K562 (cell line): ENCODE results near the gene UBALD2. TPM values are rescaled to one million over a fixed set of nuclear protein-coding genes. Genes with fewer than 3 reads are reported as not detected.
A peak's percentile ranks its signal among the peaks of the same experiment; 100 is the strongest.

Experiments
- LEF1 ChIP-seq: fragments of 450-650 bp; IDR thresholded peaks from 2 replicates; pipeline ENCODE4 v1.6.1; 2016; ENCODE audit warnings: mild to moderate bottlenecking
- NRF1 ChIP-seq, 2 experiments: fragments of 450-650 bp; IDR thresholded peaks in 1 of 2; conservative IDR thresholded peaks in 1 of 2; 2 replicates each; pipeline ENCODE4 v1.6.1; 2014; ENCODE audit warnings: mild to moderate bottlenecking in 2 of 2
- SPI1 ChIP-seq: IDR thresholded peaks from 2 replicates; pipeline ENCODE4 v1.6.1; 2011; ENCODE audit warnings: low read depth, low read length, control low read depth, borderline replicate concordance
- polyA plus RNA-seq, 8 experiments: library from polyadenylated mRNA; depleted of rRNA in 4 of 8; stranded (reverse) in 5 of 8; unstranded in 3 of 8; fragments of >200 nt; fragmentation: Nextera tagmentation in 2 of 8; fragmentation: Illumina TruSeq in 1 of 8; extraction: Ambion mirVana in 2 of 8; extraction: Trizol in 1 of 8; gene quantifications; 2 replicates each; pipeline versions ENCODE4 v1.2.1 to v1.2.3, GENCODE V29; 2011 to 2014; ENCODE audit warnings: inconsistent platforms in 1 of 8, missing spikeins in 1 of 8
- total RNA-seq, 7 experiments: library from RNA; depleted of rRNA in 6 of 7; stranded (reverse); fragments of >200 nt in 6 of 7; fragmentation: Illumina TruSeq in 2 of 7; extraction: Trizol in 2 of 7; gene quantifications; 2 replicates each; pipeline versions ENCODE4 v1.2.1 to v1.2.3, GENCODE V29; 2011 to 2021; ENCODE audit warnings: low replicate concordance in 1 of 7
- TF ChIP-seq, protein P1 (sequence below): fragments of 200-600 bp; sonication (generic); IDR thresholded peaks from one replicate; pipeline ENCODE4 v1.6.1; 2012; ENCODE audit warnings: mild to moderate bottlenecking, low read depth, low read length, inconsistent platforms
- TF ChIP-seq, protein P2 (sequence below): sonication (generic); formaldehyde crosslinking; IDR thresholded peaks from 2 replicates; pipeline ENCODE4 v1.8.0; 2022; ENCODE audit warnings: mild to moderate bottlenecking, missing genetic modification reagents
- TF ChIP-seq, protein P3 (sequence below): fragments of 200-400 bp; formaldehyde crosslinking; IDR thresholded peaks from 2 replicates; pipeline ENCODE4 v1.6.1; 2017; ENCODE audit warnings: mild to moderate bottlenecking, low read depth, low read length, moderate library complexity

The UBALD2 gene
- total and polyA plus RNA-seq, 9 of the 15 experiments (the other 6 are each of a cell fraction or from before 2014, with no cell fraction given), result 2.3 to 94.1 (median 25.3) TPM

DNA sequence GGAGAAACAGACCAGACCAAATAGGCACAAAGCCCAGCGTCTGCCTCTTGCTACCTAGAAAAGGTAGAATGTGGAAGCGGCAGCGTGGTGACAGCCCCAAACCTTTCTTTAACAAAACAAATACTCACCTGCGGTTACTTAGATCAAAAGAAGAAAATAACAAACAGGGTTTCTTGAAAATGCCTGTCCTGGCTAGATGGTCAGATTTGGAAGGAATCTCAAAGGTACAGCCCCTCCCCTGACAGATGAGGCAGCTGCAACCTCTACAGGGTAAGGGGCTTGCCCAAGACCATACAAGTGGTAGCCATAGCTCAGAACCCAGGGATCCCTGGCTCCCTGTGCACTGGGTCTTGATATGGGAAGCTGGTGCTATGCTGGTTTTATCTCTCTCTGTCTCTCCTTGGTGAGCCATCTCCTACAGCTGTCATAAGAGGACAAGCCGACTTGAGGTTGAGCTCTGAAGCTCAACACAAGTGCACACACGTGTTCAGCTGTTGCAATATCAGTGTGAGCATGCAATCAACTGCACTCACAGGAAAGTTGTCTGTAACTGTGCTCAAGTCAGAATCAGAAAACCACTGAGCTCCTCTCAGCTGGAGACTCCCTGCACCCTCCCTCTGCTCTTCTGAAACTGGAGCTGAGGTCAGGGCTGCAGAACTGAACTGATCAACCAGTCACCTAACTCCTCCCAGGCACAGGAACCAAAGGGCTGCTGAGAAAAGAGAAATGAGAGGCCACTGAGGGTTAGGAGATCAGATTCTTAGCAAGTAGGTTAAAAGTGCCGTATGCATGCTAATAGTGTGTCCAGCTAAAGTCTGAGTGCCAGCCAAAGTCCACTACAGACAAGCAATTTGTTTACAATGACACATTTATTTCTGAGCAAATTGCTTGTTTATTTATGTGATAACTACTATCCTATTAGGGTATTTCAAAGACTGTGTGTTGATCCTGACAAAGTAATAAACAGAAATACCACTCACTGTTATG lies 18.8 kb upstream of the UBALD2 start (continued):
- TF ChIP-seq, protein P1, sequence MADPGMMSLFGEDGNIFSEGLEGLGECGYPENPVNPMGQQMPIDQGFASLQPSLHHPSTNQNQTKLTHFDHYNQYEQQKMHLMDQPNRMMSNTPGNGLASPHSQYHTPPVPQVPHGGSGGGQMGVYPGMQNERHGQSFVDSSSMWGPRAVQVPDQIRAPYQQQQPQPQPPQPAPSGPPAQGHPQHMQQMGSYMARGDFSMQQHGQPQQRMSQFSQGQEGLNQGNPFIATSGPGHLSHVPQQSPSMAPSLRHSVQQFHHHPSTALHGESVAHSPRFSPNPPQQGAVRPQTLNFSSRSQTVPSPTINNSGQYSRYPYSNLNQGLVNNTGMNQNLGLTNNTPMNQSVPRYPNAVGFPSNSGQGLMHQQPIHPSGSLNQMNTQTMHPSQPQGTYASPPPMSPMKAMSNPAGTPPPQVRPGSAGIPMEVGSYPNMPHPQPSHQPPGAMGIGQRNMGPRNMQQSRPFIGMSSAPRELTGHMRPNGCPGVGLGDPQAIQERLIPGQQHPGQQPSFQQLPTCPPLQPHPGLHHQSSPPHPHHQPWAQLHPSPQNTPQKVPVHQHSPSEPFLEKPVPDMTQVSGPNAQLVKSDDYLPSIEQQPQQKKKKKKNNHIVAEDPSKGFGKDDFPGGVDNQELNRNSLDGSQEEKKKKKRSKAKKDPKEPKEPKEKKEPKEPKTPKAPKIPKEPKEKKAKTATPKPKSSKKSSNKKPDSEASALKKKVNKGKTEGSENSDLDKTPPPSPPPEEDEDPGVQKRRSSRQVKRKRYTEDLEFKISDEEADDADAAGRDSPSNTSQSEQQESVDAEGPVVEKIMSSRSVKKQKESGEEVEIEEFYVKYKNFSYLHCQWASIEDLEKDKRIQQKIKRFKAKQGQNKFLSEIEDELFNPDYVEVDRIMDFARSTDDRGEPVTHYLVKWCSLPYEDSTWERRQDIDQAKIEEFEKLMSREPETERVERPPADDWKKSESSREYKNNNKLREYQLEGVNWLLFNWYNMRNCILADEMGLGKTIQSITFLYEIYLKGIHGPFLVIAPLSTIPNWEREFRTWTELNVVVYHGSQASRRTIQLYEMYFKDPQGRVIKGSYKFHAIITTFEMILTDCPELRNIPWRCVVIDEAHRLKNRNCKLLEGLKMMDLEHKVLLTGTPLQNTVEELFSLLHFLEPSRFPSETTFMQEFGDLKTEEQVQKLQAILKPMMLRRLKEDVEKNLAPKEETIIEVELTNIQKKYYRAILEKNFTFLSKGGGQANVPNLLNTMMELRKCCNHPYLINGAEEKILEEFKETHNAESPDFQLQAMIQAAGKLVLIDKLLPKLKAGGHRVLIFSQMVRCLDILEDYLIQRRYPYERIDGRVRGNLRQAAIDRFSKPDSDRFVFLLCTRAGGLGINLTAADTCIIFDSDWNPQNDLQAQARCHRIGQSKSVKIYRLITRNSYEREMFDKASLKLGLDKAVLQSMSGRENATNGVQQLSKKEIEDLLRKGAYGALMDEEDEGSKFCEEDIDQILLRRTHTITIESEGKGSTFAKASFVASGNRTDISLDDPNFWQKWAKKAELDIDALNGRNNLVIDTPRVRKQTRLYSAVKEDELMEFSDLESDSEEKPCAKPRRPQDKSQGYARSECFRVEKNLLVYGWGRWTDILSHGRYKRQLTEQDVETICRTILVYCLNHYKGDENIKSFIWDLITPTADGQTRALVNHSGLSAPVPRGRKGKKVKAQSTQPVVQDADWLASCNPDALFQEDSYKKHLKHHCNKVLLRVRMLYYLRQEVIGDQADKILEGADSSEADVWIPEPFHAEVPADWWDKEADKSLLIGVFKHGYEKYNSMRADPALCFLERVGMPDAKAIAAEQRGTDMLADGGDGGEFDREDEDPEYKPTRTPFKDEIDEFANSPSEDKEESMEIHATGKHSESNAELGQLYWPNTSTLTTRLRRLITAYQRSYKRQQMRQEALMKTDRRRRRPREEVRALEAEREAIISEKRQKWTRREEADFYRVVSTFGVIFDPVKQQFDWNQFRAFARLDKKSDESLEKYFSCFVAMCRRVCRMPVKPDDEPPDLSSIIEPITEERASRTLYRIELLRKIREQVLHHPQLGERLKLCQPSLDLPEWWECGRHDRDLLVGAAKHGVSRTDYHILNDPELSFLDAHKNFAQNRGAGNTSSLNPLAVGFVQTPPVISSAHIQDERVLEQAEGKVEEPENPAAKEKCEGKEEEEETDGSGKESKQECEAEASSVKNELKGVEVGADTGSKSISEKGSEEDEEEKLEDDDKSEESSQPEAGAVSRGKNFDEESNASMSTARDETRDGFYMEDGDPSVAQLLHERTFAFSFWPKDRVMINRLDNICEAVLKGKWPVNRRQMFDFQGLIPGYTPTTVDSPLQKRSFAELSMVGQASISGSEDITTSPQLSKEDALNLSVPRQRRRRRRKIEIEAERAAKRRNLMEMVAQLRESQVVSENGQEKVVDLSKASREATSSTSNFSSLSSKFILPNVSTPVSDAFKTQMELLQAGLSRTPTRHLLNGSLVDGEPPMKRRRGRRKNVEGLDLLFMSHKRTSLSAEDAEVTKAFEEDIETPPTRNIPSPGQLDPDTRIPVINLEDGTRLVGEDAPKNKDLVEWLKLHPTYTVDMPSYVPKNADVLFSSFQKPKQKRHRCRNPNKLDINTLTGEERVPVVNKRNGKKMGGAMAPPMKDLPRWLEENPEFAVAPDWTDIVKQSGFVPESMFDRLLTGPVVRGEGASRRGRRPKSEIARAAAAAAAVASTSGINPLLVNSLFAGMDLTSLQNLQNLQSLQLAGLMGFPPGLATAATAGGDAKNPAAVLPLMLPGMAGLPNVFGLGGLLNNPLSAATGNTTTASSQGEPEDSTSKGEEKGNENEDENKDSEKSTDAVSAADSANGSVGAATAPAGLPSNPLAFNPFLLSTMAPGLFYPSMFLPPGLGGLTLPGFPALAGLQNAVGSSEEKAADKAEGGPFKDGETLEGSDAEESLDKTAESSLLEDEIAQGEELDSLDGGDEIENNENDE, result peak; percentile 84
- TF ChIP-seq, protein P2, sequence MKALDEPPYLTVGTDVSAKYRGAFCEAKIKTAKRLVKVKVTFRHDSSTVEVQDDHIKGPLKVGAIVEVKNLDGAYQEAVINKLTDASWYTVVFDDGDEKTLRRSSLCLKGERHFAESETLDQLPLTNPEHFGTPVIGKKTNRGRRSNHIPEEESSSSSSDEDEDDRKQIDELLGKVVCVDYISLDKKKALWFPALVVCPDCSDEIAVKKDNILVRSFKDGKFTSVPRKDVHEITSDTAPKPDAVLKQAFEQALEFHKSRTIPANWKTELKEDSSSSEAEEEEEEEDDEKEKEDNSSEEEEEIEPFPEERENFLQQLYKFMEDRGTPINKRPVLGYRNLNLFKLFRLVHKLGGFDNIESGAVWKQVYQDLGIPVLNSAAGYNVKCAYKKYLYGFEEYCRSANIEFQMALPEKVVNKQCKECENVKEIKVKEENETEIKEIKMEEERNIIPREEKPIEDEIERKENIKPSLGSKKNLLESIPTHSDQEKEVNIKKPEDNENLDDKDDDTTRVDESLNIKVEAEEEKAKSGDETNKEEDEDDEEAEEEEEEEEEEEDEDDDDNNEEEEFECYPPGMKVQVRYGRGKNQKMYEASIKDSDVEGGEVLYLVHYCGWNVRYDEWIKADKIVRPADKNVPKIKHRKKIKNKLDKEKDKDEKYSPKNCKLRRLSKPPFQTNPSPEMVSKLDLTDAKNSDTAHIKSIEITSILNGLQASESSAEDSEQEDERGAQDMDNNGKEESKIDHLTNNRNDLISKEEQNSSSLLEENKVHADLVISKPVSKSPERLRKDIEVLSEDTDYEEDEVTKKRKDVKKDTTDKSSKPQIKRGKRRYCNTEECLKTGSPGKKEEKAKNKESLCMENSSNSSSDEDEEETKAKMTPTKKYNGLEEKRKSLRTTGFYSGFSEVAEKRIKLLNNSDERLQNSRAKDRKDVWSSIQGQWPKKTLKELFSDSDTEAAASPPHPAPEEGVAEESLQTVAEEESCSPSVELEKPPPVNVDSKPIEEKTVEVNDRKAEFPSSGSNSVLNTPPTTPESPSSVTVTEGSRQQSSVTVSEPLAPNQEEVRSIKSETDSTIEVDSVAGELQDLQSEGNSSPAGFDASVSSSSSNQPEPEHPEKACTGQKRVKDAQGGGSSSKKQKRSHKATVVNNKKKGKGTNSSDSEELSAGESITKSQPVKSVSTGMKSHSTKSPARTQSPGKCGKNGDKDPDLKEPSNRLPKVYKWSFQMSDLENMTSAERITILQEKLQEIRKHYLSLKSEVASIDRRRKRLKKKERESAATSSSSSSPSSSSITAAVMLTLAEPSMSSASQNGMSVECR (CRISPR knock-in tag), result peak; percentile 50; the same call in 1 of the 2 replicates
- TF ChIP-seq NRF1 (conservative IDR thresholded peaks at IDR 0.05 in 1 of 2, IDR thresholded peaks at IDR 0.05 in 1 of 2) (peak; percentile 48 to 59), LEF1 (0 out of 2 replicates have a peak, but pooled peaks have one; percentile 60), SPI1 (no peak)
- TF ChIP-seq, protein P3, sequence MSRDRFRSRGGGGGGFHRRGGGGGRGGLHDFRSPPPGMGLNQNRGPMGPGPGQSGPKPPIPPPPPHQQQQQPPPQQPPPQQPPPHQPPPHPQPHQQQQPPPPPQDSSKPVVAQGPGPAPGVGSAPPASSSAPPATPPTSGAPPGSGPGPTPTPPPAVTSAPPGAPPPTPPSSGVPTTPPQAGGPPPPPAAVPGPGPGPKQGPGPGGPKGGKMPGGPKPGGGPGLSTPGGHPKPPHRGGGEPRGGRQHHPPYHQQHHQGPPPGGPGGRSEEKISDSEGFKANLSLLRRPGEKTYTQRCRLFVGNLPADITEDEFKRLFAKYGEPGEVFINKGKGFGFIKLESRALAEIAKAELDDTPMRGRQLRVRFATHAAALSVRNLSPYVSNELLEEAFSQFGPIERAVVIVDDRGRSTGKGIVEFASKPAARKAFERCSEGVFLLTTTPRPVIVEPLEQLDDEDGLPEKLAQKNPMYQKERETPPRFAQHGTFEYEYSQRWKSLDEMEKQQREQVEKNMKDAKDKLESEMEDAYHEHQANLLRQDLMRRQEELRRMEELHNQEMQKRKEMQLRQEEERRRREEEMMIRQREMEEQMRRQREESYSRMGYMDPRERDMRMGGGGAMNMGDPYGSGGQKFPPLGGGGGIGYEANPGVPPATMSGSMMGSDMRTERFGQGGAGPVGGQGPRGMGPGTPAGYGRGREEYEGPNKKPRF, result no peak
